ENCODE measurements around the gene RNU5B-1.
"Not testable (repeated sequence)": the region's sequence is repeated elsewhere in the genome, so short reads cannot be mapped to it uniquely, and the experiment has no call there.

RNU5B-1 gene

DNA sequence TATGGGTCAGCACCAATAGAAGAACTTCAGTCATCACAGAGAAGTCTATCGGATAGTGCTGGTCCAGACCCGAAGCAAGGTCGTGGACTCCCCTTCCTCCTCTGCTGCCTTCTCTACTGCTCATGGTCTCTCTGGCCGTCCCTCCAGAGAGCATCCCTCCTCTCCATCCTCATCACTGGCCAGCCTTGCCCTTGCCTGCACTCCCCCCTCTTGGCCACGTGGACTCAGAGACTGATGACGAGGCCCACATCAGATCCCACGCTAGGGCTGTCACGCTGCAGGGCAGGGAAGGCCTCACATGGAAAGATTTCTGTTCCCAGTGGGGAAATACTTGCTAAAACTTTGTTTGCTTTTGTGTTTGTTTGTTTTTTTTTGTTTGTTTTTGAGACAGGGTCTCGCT, 38.0 kb downstream of the RNU5B-1 start:
- TF ChIP-seq, protein P1, sequence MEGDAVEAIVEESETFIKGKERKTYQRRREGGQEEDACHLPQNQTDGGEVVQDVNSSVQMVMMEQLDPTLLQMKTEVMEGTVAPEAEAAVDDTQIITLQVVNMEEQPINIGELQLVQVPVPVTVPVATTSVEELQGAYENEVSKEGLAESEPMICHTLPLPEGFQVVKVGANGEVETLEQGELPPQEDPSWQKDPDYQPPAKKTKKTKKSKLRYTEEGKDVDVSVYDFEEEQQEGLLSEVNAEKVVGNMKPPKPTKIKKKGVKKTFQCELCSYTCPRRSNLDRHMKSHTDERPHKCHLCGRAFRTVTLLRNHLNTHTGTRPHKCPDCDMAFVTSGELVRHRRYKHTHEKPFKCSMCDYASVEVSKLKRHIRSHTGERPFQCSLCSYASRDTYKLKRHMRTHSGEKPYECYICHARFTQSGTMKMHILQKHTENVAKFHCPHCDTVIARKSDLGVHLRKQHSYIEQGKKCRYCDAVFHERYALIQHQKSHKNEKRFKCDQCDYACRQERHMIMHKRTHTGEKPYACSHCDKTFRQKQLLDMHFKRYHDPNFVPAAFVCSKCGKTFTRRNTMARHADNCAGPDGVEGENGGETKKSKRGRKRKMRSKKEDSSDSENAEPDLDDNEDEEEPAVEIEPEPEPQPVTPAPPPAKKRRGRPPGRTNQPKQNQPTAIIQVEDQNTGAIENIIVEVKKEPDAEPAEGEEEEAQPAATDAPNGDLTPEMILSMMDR (IDR thresholded peaks at IDR 0.05; ENCODE audit: control insufficient read depth, extremely low read depth, insufficient read depth), result no peak
- no peak for DNase-seq (ENCODE audit: low read depth)
- no peak overlapping the region for H3K4me3 ChIP-seq (ENCODE audit: low read depth, low read length)

DNA sequence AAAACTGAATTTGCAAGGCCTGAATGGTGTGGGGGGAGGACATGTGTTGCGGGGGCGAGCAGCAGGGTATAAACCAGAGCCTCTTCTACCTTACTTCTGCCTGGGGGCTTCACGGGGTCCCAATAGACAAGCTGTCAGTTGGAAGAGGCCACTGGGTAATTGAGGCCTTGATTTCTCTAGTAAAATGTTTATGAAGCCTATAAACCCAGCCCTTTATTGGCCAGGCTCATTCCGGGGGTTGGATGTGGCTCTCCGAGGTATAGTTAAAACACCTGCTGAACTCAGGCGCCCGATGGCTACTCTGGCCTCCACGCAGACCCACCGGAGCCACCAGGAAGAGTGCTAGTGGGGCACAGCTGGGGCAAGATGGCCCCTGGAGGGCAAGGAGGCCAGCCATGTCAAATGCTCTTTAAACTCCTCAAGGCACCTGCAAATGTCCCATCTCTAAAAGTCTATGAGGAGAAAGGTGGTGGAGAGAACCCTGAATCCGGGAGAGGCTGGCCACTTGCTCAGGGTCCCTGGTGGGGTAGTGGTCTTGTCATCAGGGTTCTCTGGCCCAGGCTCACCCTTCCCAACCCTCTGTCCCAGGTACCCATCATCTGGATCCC, 39.0 kb downstream of the RNU5B-1 start:
- TF ChIP-seq, protein P1 (IDR thresholded peaks at IDR 0.05; ENCODE audit: control insufficient read depth, extremely low read depth, insufficient read depth), result no peak
- no peak overlapping the region for H3K4me3 ChIP-seq (ENCODE audit: low read depth, low read length)
- no peak for DNase-seq (ENCODE audit: low read depth)

DNA sequence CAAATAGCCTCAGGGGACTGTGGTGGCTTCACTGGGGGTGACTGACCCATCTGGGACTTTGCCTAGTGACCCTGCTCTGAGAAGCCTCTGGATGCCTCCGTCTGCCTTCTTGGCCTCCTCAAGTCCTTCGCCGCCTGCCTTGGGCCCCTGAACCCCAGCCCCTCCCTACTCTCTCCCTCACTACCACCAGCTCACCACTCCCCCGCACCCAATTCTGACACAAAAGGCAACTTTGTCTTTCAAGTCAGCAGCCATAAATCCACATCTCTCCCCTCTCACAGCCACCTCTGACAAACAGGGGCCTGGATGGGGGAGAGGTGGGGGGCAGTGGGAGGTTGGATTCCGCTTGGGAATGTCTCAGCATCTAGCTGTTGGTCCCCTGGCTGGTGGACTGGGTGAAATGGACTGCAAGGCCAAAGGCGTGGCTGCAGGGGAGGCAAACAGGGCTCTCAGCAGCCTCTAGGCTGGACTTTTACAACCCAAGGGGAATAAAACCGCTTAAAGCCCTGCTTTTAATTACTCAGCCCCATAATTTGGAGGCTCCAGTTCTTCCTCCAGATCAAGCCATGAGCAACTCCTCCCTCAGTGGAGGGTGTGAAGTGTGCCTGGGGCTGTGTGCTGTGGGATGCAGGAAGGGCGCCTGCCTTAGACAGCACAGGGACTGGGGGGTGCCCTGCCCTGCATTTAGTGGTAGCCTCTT, 39.9 kb downstream of the RNU5B-1 start:
- TF ChIP-seq, protein P1 (IDR thresholded peaks at IDR 0.05; ENCODE audit: control insufficient read depth, extremely low read depth, insufficient read depth), result no peak
- no peak for DNase-seq (ENCODE audit: low read depth)
- no peak overlapping the region for H3K4me3 ChIP-seq (ENCODE audit: low read depth, low read length)

DNA sequence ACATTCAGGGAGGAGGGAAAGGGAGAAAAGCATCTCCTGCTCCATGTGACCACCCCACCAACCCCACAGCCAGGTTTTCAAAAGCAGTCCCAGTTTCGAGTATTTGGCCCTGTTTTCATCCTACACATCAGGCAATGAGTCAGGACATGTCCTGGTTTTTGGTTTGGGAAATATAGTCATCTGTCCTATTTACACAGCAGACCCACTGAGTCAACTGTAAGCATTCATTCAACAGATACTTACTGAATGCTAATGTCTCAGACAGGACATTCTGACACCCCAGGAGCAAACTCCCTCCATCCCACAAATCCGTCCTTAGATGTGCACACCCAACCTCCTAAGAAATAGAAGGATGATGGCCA, 40.4 kb downstream of the RNU5B-1 start:
- no peak for DNase-seq (ENCODE audit: low read depth)
- TF ChIP-seq, protein P1 (IDR thresholded peaks at IDR 0.05; ENCODE audit: control insufficient read depth, extremely low read depth, insufficient read depth), result no peak
- no peak overlapping the region for H3K4me3 ChIP-seq (ENCODE audit: low read depth, low read length)

DNA sequence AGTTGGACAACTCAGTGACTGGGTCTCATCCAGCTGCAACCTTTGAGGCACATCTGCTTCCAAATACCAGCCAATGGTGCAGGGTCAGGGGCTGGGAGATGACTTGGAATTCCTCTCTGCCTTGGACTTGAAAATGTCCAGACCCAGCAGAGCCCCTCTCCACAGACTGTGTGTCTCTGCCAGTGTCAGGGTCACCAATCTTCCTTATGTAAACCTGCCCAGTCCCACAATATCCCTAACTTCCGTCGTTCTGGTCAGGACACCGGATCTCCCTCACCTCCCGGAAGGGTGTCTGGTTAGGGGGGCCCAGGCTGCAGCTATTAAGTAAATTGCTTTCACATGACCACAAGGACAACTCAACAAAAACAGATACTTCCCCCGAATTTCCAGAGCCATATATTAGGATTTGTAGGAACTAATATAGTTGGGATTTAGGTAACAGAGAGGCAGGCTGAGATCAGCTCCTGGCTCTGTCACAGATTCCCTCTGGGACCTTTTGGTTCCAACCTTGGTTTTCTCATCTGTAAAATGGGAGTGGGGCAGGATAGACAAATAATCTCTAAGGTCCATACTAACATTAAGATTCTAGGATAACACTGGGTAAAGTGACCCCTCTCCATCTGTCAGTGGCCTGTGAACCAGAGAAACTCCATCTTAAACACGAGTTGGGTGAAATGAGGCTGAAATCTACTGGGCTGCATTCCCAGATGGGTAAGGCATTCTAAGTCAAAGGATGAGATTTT, 42.5 kb downstream of the RNU5B-1 start:
- TF ChIP-seq, protein P1 (IDR thresholded peaks at IDR 0.05; ENCODE audit: control insufficient read depth, extremely low read depth, insufficient read depth), result no peak
- H3K4me3 ChIP-seq (ENCODE audit: low read depth, low read length), result no peak overlapping the region
- no peak for DNase-seq (ENCODE audit: low read depth)

DNA sequence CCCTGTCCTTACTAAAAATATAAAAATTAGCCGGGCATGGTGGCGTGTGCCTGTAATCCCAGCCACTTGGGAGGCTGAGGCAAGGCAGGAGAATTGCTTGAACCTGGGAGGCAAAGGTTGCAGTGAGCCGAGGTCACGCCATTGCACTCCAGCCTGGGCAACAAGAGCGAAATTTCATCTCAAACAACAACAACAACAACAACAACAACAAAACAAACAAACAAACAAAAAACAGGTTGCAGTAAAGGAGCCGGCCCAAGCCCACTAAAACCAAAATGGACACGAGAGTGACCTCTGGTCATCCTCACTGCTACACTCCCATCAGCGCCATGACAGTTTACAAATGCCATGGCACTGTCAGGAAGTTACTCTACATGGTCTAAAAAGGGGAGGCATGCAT, 43.3 kb downstream of the RNU5B-1 start:
- H3K4me3 ChIP-seq (ENCODE audit: low read depth, low read length); DNase-seq (ENCODE audit: low read depth): not testable (repeated sequence)

DNA sequence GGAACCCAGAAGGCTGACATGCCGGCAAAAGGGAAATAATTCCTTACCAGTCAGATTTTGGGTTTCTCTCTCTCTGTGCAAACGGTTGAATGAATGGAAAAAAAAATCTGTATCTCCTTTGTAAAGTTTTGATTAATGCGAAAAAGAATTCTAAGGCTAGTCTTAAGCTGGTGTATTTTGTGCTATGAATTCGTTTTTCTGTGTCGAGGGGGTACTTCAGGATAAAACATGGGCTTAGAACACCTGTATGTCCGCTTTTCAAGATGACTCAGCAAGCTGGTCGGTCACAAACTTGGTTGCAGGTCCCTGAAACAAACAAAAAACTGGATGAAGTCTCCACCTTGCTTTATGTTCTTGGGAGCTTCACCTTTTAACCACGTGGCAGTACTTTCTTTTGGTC, 44.9 kb downstream of the RNU5B-1 start:
- no peak for DNase-seq (ENCODE audit: low read depth)
- TF ChIP-seq, protein P1 (IDR thresholded peaks at IDR 0.05; ENCODE audit: control insufficient read depth, extremely low read depth, insufficient read depth), result no peak

DNA sequence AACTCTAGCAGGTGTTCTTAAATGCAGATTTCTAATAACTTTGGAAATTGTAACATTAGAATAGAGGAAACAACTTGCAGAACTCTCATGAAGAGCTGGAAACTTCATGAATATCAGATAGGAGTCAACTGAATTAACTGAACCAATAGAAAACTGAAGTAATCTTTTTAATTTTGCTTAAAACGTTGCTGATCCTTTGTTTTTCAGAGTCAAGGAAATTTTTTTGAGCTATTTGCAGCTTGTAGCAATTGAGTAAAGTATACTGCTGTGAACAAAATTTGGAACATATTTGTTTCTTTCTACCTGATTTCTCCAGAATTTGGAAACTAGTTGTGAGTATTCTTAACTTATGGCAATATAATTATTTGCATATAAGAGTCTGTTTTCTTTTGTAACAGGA, 47.5 kb downstream of the RNU5B-1 start:
- not testable (repeated sequence) for DNase-seq (ENCODE audit: low read depth); H3K4me3 ChIP-seq (ENCODE audit: low read depth, low read length)

More for the DNA sequence above, 44.9 kb downstream of the RNU5B-1 start:
- no peak overlapping the region for H3K4me3 ChIP-seq (ENCODE audit: low read depth, low read length)

Data from LNCaP clone FGC (cell line).